Astrocyte (in vitro differentiated cells and primary cell): ENCODE results near the gene TP73. TPM values are rescaled to one million over a fixed set of nuclear protein-coding genes. Genes with fewer than 3 reads are reported as not detected.

Experiments used
- DNase-seq: peaks from one replicate; pipeline ENCODE4 v3.0.0-alpha.2; 2010; ENCODE audit warnings: low read depth
- FAIRE-seq: peaks from 2 replicates; lab custom pipeline; 2011; peaks lifted over from hg19 to GRCh38; lab: Jason Lieb, UNC
- H2AFZ ChIP-seq: 2 replicates; pipeline ENCODE4 v1.6.0; 2012; ENCODE audit warnings: low read depth, low read length, inconsistent platforms
- H3K27ac ChIP-seq: 2 replicates; pipeline ENCODE4 v1.5.1; 2011; ENCODE audit warnings: low read depth, low read length, inconsistent platforms
- H3K27me3 ChIP-seq: 2 replicates; pipeline ENCODE4 v1.6.0; 2011; ENCODE audit warnings: low read length, inconsistent platforms; ENCODE audit not compliant: insufficient read depth
- H3K36me3 ChIP-seq: 2 replicates; pipeline ENCODE4 v1.5.1; 2011; ENCODE audit warnings: low read length, inconsistent platforms; ENCODE audit not compliant: insufficient read depth
- H3K4me1 ChIP-seq: 2 replicates; pipeline ENCODE4 v1.5.1; 2011; ENCODE audit warnings: low read length, inconsistent platforms; ENCODE audit not compliant: insufficient read depth
- H3K4me2 ChIP-seq: 2 replicates; pipeline ENCODE4 v1.6.0; 2012; ENCODE audit warnings: low read length, inconsistent platforms
- H3K4me3 ChIP-seq: 2 replicates; pipeline ENCODE4 v1.5.1; 2011; ENCODE audit warnings: low read depth, mild to moderate bottlenecking, low read length, inconsistent platforms; ENCODE audit not compliant: insufficient read depth
- H3K79me2 ChIP-seq: 2 replicates; pipeline ENCODE4 v1.6.0; 2012; ENCODE audit warnings: mild to moderate bottlenecking, low read length, inconsistent platforms; ENCODE audit not compliant: insufficient read depth
- H3K9ac ChIP-seq: 2 replicates; pipeline ENCODE4 v1.6.0; 2012; ENCODE audit warnings: mild to moderate bottlenecking, low read length, inconsistent platforms
- H3K9me3 ChIP-seq: 2 replicates; pipeline ENCODE4 v1.5.1; 2012; ENCODE audit warnings: low read depth, mild to moderate bottlenecking, low read length, inconsistent platforms; ENCODE audit not compliant: insufficient read depth
- H4K20me1 ChIP-seq: 2 replicates; pipeline ENCODE4 v1.6.0; 2012; ENCODE audit warnings: low read length, inconsistent platforms; ENCODE audit not compliant: insufficient read depth
- H3K27ac Mint-ChIP-seq: one replicate; pipeline ENCODE4 v1.8.0; 2021; ENCODE audit warnings: mild to moderate bottlenecking, mixed read lengths; ENCODE audit not compliant: unreplicated experiment
- H3K27me3 Mint-ChIP-seq: one replicate; pipeline ENCODE4 v1.8.0; 2021; ENCODE audit warnings: low read depth, mixed read lengths; ENCODE audit not compliant: unreplicated experiment
- H3K36me3 Mint-ChIP-seq: one replicate; pipeline ENCODE4 v1.8.0; 2021; ENCODE audit warnings: low read depth, mixed read lengths; ENCODE audit not compliant: unreplicated experiment
- H3K4me1 Mint-ChIP-seq: one replicate; pipeline ENCODE4 v1.8.0; 2021; ENCODE audit warnings: low read depth, mixed read lengths; ENCODE audit not compliant: unreplicated experiment
- H3K4me3 Mint-ChIP-seq: one replicate; pipeline ENCODE4 v1.8.0; 2021; ENCODE audit warnings: mild to moderate bottlenecking, moderate library complexity, mixed read lengths; ENCODE audit not compliant: unreplicated experiment
- H3K9me3 Mint-ChIP-seq: one replicate; pipeline ENCODE4 v1.8.0; 2021; ENCODE audit warnings: mild to moderate bottlenecking, mixed read lengths; ENCODE audit not compliant: unreplicated experiment
- EZH2 ChIP-seq: IDR thresholded peaks from 2 replicates; pipeline ENCODE4 v1.6.1; 2012; ENCODE audit warnings: mild to moderate bottlenecking, low read length, inconsistent platforms; ENCODE audit not compliant: insufficient read depth
- total RNA-seq: library from RNA; stranded (reverse); gene quantifications from 2 replicates; pipeline ENCODE4 v1.2.1, GENCODE V29; 2021
- TF ChIP-seq, protein P1 (sequence below): IDR thresholded peaks from 2 replicates; pipeline ENCODE4 v1.5.1; 2011; ENCODE audit warnings: low read depth, mild to moderate bottlenecking, inconsistent platforms, low read length, moderate library complexity; ENCODE audit not compliant: insufficient read depth

The TP73 gene
- total RNA-seq, 1 donor from 2014 or later, result 0.18 TPM

DNA sequence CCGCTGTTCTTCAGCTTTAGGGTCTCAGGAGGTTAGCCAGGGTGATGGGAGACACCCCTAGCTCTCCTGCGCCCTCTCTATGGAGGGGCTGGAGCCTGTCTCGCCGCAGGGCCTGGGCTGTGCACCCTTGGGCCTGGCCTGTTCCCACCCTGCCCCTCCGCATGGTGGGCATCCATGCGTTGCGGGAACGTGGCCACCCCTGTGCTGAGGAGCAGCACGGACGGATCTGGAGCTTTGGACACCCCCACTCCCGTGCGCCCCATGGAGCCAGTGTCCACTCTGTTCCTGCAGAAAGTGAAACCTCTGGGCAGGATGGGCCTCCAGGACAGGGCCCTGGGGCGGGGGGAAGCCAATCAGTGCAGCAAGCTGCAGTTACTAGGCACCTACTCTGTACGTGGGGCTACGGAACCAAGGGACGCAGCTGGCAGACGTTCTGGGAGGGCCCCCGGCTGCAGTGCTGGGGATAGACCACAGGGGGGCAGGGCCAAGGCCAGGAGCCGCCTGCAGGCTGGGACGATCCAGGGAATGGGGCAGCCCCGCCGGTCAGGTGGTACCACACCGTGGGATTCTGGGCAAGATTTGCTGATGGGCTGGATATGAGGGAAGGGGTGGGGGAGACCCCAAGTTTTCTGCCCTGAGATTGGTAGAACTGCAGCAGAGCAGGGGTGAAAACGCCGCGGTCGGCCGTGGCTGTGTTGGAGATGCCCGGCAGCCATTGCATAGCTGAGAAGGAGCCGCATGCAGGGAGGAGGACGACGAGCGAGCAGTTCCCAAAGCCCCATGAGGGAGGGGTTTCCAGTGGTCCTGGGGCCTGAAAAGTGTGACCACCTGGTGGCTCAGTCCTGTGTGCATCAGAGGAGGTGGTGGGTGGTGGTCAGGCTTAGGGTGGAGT lies 43.3 kb downstream of the TP73 start:
- H3K27ac ChIP-seq, result no peak overlapping the region
- no peaks in the 10 kb centered on the region for H4K20me1 ChIP-seq
- DNase-seq (no peak), FAIRE-seq (no peak)
- H3K9ac ChIP-seq, result no peak overlapping the region
- H3K36me3 Mint-ChIP-seq, result no peaks in the 10 kb centered on the region
- peak overlapping the region; percentile 28 for H2AFZ ChIP-seq
- H3K4me1 ChIP-seq, result no peaks in the 10 kb centered on the region
- peaks cover 15% of the 10 kb centered on the region for H3K27me3 ChIP-seq
- no peak overlapping the region for H3K27ac Mint-ChIP-seq
- H3K36me3 ChIP-seq, result no peaks in the 10 kb centered on the region
- no peaks in the 10 kb centered on the region for H3K79me2 ChIP-seq
- peak overlapping the region; percentile 60 for H3K4me2 ChIP-seq
- no peak overlapping the region for H3K4me3 Mint-ChIP-seq
- no peak overlapping the region for H3K4me3 ChIP-seq
- H3K9me3 Mint-ChIP-seq, result no peaks in the 10 kb centered on the region
- no peak for TF ChIP-seq EZH2
- TF ChIP-seq, protein P1, sequence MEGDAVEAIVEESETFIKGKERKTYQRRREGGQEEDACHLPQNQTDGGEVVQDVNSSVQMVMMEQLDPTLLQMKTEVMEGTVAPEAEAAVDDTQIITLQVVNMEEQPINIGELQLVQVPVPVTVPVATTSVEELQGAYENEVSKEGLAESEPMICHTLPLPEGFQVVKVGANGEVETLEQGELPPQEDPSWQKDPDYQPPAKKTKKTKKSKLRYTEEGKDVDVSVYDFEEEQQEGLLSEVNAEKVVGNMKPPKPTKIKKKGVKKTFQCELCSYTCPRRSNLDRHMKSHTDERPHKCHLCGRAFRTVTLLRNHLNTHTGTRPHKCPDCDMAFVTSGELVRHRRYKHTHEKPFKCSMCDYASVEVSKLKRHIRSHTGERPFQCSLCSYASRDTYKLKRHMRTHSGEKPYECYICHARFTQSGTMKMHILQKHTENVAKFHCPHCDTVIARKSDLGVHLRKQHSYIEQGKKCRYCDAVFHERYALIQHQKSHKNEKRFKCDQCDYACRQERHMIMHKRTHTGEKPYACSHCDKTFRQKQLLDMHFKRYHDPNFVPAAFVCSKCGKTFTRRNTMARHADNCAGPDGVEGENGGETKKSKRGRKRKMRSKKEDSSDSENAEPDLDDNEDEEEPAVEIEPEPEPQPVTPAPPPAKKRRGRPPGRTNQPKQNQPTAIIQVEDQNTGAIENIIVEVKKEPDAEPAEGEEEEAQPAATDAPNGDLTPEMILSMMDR, result peak; percentile 36
- H3K27me3 Mint-ChIP-seq, result peaks cover 51% of the 10 kb centered on the region
- H3K4me1 Mint-ChIP-seq, result peaks cover 2% of the 10 kb centered on the region
- no peaks in the 10 kb centered on the region for H3K9me3 ChIP-seq

DNA sequence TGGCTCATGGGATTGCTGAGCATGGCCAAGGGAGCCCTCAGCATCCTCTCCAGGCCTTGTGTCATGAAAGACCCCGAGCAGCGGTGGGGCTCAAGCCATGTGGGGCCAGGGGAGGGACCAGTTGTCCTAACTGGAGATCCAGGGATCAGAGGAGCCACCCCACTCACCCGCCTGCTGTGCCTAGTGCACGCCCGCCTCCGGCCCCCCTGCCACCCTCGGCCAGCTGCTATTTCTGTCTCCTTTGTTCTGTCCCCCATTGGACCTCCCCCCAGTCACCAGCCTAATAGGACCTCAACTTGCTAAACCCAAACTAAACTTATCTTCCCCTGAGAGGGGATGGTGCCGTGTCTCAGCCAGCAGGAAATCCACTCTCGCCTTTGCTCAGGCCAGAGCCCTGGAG lies 44.4 kb downstream of the TP73 start:
- TF ChIP-seq EZH2, result no peak
- TF ChIP-seq, protein P1, result no peak
- H3K27me3 Mint-ChIP-seq, result peaks cover 48% of the 10 kb centered on the region
- H3K4me1 Mint-ChIP-seq, result peaks cover 2% of the 10 kb centered on the region
- FAIRE-seq, result no peak
- Histone ChIP-seq H3K4me1 (no peaks in the 10 kb centered on the region), H3K36me3 (no peaks in the 10 kb centered on the region), H2AFZ (no peak overlapping the region), H4K20me1 (no peaks in the 10 kb centered on the region), H3K4me3 (no peak overlapping the region), H3K27ac (no peak overlapping the region), H3K27me3 (peaks cover 18% of the 10 kb centered on the region), H3K9ac (no peak overlapping the region), H3K4me2 (no peak overlapping the region), H3K9me3 (no peaks in the 10 kb centered on the region), H3K79me2 (no peaks in the 10 kb centered on the region)
- no peak overlapping the region for H3K4me3 Mint-ChIP-seq
- DNase-seq, result no peak
- no peaks in the 10 kb centered on the region for H3K36me3 Mint-ChIP-seq
- H3K9me3 Mint-ChIP-seq, result no peaks in the 10 kb centered on the region
- no peak overlapping the region for H3K27ac Mint-ChIP-seq

DNA sequence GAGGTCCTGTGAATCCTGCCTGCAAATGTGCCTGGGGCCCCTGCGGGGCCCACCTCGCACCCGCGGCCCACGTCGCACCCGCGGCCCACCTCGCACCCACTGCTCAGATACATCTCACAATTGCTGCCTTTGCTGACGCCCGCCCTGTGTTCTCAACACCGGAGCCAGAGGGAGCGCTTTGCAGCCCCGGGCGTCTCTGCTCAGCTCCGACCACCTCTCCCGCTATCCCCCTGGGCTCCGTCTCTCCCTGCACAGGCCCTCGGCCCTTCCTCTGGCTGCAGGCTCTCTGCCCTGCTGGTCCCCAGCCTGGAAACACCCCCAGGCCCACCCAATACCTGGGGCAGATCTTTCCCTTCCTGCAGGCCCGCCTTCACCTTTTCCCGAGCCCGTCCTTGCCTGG lies 44.8 kb downstream of the TP73 start:
- Histone ChIP-seq H3K27ac (no peak overlapping the region), H3K9ac (no peak overlapping the region), H3K4me1 (no peaks in the 10 kb centered on the region), H3K27me3 (peaks cover 18% of the 10 kb centered on the region), H4K20me1 (no peaks in the 10 kb centered on the region), H2AFZ (no peak overlapping the region), H3K9me3 (no peaks in the 10 kb centered on the region), H3K4me3 (no peak overlapping the region), H3K4me2 (no peak overlapping the region), H3K36me3 (no peaks in the 10 kb centered on the region), H3K79me2 (no peaks in the 10 kb centered on the region)
- Mint-ChIP-seq H3K36me3 (no peaks in the 10 kb centered on the region), H3K4me3 (no peak overlapping the region), H3K9me3 (no peaks in the 10 kb centered on the region), H3K27me3 (peaks cover 44% of the 10 kb centered on the region), H3K27ac (no peak overlapping the region), H3K4me1 (peaks cover 2% of the 10 kb centered on the region)
- FAIRE-seq (no peak), DNase-seq (no peak)
- TF ChIP-seq, protein P1, result no peak
